ENCODE data around the gene SASH1.

DNA sequence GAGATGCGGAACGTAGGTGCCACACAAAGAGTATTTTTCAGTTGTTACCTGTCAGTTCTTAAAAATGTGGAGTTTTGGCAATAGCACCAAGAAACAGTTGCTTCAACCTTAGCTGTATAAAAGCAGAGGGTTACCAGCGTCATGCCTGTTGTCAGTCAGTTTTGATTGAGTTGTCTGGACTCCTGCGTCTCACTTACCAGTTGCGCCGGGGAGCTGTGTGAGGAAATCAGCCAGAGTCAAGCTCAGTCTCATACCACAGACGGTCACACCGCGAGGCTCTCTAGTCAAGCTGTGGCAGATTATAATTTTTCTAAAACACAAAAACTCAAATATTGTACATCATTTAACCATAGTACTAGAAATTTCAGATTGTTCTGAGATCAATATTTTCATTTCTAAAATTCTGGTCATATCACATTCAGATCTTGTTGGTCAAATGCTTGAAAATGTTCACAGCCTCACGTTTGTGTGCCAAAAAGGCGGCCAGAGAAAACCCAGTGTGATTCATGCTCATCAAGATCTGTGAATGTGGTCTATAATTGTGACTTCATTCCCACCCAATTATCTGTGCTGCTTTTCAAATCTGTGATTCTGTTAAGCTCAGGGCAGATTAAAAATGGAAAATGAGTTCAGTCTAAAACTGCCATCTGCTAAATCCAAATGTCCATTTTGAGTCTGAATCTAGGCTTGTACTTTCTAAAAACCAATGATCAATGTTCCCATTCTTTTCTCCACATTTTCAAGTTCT is 37.5 kb downstream of the SASH1 start:
- TF ChIP-seq ZNF274 (IDR thresholded peaks at IDR 0.05; ENCODE audit: low read depth, low read length) (no peak), SUZ12 (IDR thresholded peaks at IDR 0.05; ENCODE audit: extremely low read depth, insufficient read depth, insufficient read length) (no peak), YY1 (IDR thresholded peaks at IDR 0.05; ENCODE audit: insufficient read depth, insufficient read length) (no peak)
